Stimulated activated memory B cell treated with anti-CD40 and anti-IgM and Interleukin-4, amounts not matched to agents 10 μg/mL and 1 μg/mL and 100 μg/mL, for 72 hours (primary cell): ENCODE measurements around the gene DLK1.

Source experiments
- ATAC-seq: fragments of 150-1000 bp; cut with Tn5 transposase; 2 replicates; pipeline ENCODE4 v1.10.0; 2021
- H3K27ac Mint-ChIP-seq: one replicate; pipeline ENCODE4 v1.8.0; 2022; ENCODE audit warnings: mild to moderate bottlenecking, mixed read lengths
- H3K27me3 Mint-ChIP-seq: one replicate; pipeline ENCODE4 v1.8.0; 2022; ENCODE audit warnings: mixed read lengths
- H3K36me3 Mint-ChIP-seq: one replicate; pipeline ENCODE4 v1.8.0; 2022; ENCODE audit warnings: mixed read lengths
- H3K4me1 Mint-ChIP-seq: one replicate; pipeline ENCODE4 v1.8.0; 2022; ENCODE audit warnings: mixed read lengths
- H3K4me3 Mint-ChIP-seq: one replicate; pipeline ENCODE4 v1.8.0; 2022; ENCODE audit warnings: mild to moderate bottlenecking, moderate library complexity, mixed read lengths
- H3K9me3 Mint-ChIP-seq: one replicate; pipeline ENCODE4 v1.8.0; 2022; ENCODE audit warnings: mixed read lengths

Gene DLK1

DNA sequence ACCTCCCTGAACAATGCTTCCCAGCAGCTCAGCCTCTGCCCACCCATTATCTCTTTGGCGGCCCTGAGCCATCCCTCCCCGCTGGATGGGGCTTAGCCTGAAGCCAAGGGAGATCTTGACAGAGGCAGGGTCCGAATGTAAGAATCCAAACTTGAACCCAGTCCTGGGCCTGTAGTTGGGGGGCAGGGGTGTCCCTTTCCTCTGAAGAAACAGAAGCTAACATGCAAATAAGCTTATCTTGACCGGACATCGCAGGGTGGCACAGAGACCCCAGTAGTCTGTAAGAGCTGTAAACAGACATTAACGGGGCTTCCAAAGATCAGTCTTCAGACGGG is 6.0 kb downstream of the DLK1 start:
- peaks cover 30% of the 10 kb centered on the region for H3K27me3 Mint-ChIP-seq

DNA sequence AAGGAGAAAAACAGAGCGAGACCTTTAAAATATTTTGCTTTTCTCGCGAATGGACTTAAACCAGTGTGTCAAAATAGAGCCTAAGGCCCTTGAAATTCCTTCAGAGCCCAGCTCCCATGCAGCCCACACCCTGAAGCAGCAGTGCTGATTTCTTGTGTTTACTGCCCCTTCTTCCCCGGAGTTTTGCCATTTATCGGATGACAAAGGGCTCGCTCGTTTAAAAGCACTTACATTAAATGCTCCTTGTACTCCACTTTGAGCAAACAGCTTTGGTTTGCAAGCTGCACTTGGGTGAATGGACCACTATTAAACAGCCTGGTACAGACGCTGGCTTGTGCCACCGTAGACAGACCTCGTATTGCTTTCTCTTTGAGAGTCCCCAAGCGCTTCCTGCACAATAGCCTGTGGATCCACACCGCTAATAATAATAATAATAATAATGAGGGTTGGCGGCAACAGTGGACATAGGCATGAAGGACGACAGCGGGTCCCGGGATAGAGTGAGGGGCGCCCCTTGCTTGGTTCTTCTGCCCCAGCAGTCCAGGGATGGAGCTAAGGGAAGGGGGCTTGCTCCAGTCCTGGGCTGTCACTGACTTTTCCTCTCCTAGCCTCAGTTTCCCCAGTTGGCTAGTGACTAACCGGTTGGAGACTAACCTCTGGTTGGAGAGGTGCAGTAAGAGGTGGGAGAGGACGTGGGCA is 6.6 kb downstream of the DLK1 start:
- H3K9me3 Mint-ChIP-seq = no peaks in the 10 kb centered on the region
- no peak for ATAC-seq
- no peaks in the 10 kb centered on the region for H3K4me1 Mint-ChIP-seq
- H3K27me3 Mint-ChIP-seq = peaks cover 24% of the 10 kb centered on the region
- H3K36me3 Mint-ChIP-seq = no peaks in the 10 kb centered on the region
- no peak overlapping the region for H3K27ac Mint-ChIP-seq
- H3K4me3 Mint-ChIP-seq = no peak overlapping the region

More for the DNA sequence above, 6.0 kb downstream of the DLK1 start:
- Mint-ChIP-seq H3K36me3 (no peaks in the 10 kb centered on the region), H3K4me1 (no peaks in the 10 kb centered on the region), H3K27ac (no peak overlapping the region), H3K9me3 (no peaks in the 10 kb centered on the region), H3K4me3 (no peak overlapping the region)
- no peak for ATAC-seq

- H3K36me3 Mint-ChIP-seq = no peaks in the 10 kb centered on the region
- no peak overlapping the region for H3K4me3 Mint-ChIP-seq
- ATAC-seq = no peak
- H3K9me3 Mint-ChIP-seq = no peaks in the 10 kb centered on the region
- peaks cover 14% of the 10 kb centered on the region for H3K27me3 Mint-ChIP-seq
- H3K27ac Mint-ChIP-seq = no peak overlapping the region
- no peaks in the 10 kb centered on the region for H3K4me1 Mint-ChIP-seq
These were observed 7.6 kb downstream of the DLK1 start for GRCh38 chr14:100734031-100734990.

- no peak overlapping the region for H3K4me3 Mint-ChIP-seq
- no peak for ATAC-seq
These were observed 8.6 kb downstream of the DLK1 start for GRCh38 chr14:100735271-100735670.

DNA sequence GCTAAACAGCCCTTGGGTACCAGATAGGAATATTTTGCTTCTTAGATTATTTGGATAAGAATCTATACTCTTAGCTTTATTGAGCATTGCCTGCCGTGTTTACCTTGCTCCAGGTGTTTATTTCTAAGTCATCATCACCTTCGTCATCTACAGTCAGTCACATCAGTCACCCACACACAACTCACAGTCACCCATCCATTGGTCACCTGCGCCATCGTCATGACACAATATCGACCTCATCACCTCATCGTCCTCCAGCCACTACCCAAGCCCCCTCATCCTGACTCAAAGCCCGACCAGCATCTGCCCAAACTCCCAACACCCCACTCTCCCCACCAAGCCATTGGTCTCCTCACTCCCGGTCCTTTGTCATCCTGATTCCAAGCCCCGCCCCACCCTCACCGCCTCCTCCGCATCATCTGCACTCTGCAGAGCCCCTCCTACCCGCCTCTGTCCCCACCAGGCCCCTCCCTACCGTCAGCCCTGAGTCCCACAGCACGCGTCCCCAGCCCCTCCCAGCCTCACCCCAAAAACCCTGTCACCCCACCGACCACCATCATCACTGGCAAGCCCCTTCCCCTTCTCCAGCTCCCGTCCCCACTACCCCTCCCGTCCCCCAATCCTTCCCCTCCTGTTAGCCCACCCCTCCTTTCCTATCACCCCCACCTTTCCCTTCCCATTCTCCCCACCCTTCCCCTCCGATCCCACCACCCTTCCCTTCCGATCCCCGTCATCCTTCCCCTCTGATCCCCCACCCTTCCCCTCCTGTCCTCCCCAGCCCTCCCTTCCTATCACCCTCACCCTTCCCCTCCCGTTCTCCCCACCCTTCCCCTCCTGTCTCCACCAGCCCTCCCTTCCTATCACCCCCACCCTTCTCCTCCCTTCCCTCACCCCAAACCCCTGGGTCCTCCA is 9.8 kb downstream of the DLK1 start:
- H3K27me3 Mint-ChIP-seq = no peaks in the 10 kb centered on the region
- H3K36me3 Mint-ChIP-seq = no peaks in the 10 kb centered on the region
- no peak for ATAC-seq
- H3K9me3 Mint-ChIP-seq = no peaks in the 10 kb centered on the region
- H3K27ac Mint-ChIP-seq = no peak overlapping the region
- no peaks in the 10 kb centered on the region for H3K4me1 Mint-ChIP-seq
- H3K4me3 Mint-ChIP-seq = no peak overlapping the region

More at GRCh38 chr14:100735271-100735670, 8.6 kb downstream of the DLK1 start:
- H3K36me3 Mint-ChIP-seq = no peaks in the 10 kb centered on the region
- H3K4me1 Mint-ChIP-seq = no peaks in the 10 kb centered on the region
- H3K27me3 Mint-ChIP-seq = peaks cover 4% of the 10 kb centered on the region
- no peaks in the 10 kb centered on the region for H3K9me3 Mint-ChIP-seq
- no peak overlapping the region for H3K27ac Mint-ChIP-seq

GRCh38 chr14:100737526-100737925 is 10.8 kb downstream of the DLK1 start:
- Mint-ChIP-seq H3K27ac (no peak overlapping the region), H3K4me1 (no peaks in the 10 kb centered on the region), H3K36me3 (no peaks in the 10 kb centered on the region), H3K27me3 (no peaks in the 10 kb centered on the region), H3K9me3 (no peaks in the 10 kb centered on the region), H3K4me3 (no peak overlapping the region)
- ATAC-seq = no peak

GRCh38 chr14:100738269-100738691 is 11.6 kb downstream of the DLK1 start:
- H3K9me3 Mint-ChIP-seq = no peaks in the 10 kb centered on the region
- H3K27me3 Mint-ChIP-seq = no peaks in the 10 kb centered on the region
- no peak for ATAC-seq
- H3K27ac Mint-ChIP-seq = no peak overlapping the region
- no peaks in the 10 kb centered on the region for H3K4me1 Mint-ChIP-seq
- H3K4me3 Mint-ChIP-seq = no peak overlapping the region
- H3K36me3 Mint-ChIP-seq = no peaks in the 10 kb centered on the region

DNA sequence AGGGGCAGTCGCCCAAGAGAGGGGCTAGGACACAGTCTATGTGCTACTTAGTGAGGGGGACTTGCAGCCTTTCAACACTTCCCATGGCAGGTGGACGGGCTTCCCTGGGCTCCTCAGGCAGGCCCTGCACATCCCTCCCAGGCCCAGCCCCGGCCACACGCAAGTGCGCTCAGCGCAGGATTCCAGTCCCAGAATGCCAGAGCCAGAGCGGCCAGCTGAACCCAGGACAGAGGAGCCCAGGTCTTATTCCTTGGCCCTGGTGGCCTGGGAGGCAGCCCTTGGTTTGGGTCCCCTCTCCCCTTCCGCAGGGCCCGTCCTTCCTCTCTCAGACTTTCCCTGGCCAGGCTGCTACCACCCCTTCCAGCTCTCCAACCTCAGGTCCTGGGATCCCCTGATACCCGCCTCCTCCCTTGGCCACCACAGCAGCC is 12.0 kb downstream of the DLK1 start:
- Mint-ChIP-seq H3K4me1 (no peaks in the 10 kb centered on the region), H3K36me3 (no peaks in the 10 kb centered on the region), H3K27ac (no peak overlapping the region), H3K9me3 (no peaks in the 10 kb centered on the region), H3K4me3 (no peak overlapping the region), H3K27me3 (no peaks in the 10 kb centered on the region)
- ATAC-seq = no peak

GRCh38 chr14:100739306-100739705 is 12.6 kb downstream of the DLK1 start:
- Mint-ChIP-seq H3K27me3 (no peaks in the 10 kb centered on the region), H3K27ac (no peak overlapping the region), H3K4me1 (no peaks in the 10 kb centered on the region), H3K4me3 (no peak overlapping the region), H3K36me3 (no peaks in the 10 kb centered on the region), H3K9me3 (no peaks in the 10 kb centered on the region)
- no peak for ATAC-seq

DNA sequence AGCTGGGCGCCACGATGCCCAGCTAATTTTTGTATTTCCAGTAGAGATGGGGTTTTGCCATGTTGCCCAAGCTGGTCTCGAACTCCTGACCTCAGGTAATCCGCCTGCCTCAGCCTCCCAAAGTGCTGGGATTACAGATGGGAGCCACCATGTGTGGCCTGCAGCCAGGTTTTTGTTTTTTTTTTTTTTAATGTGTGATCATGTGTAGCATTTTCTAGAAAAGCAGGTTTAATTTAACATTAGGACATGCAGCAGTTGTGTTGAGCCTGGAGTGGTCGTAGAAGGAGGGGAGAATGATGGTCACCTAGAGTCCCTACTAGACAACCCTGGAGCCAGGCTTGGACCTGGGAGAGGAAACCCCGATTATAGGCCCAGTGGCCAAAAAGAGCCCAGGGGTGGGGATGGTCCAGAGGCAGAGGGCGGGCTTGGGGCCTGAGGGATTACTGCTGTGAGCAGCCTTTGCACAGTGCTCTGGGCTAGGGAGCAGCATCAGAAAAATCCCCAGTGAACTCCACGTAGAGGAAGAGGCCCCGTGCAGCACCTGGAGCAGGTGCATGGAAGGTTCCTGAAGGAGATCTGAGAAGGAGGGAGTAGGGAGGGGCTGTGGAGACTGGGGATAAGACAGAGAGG is 13.6 kb downstream of the DLK1 start:
- no peaks in the 10 kb centered on the region for H3K4me1 Mint-ChIP-seq
- ATAC-seq = peak; percentile 10
- no peaks in the 10 kb centered on the region for H3K36me3 Mint-ChIP-seq
- H3K4me3 Mint-ChIP-seq = no peak overlapping the region
- H3K9me3 Mint-ChIP-seq = no peaks in the 10 kb centered on the region
- H3K27me3 Mint-ChIP-seq = no peaks in the 10 kb centered on the region
- H3K27ac Mint-ChIP-seq = no peak overlapping the region

- Mint-ChIP-seq H3K4me1 (no peaks in the 10 kb centered on the region), H3K9me3 (no peaks in the 10 kb centered on the region)
These were observed 14.2 kb downstream of the DLK1 start for GRCh38 chr14:100740929-100741328.

GRCh38 chr14:100741966-100742365 is 15.3 kb downstream of the DLK1 start:
- ATAC-seq = no peak
- Mint-ChIP-seq H3K4me3 (no peak overlapping the region), H3K27ac (no peak overlapping the region), H3K27me3 (no peaks in the 10 kb centered on the region), H3K36me3 (no peaks in the 10 kb centered on the region), H3K4me1 (no peaks in the 10 kb centered on the region), H3K9me3 (no peaks in the 10 kb centered on the region)

More at GRCh38 chr14:100740929-100741328, 14.2 kb downstream of the DLK1 start:
- Mint-ChIP-seq H3K27ac (no peak overlapping the region), H3K4me3 (no peak overlapping the region), H3K27me3 (no peaks in the 10 kb centered on the region), H3K36me3 (no peaks in the 10 kb centered on the region)
- no peak for ATAC-seq

DNA sequence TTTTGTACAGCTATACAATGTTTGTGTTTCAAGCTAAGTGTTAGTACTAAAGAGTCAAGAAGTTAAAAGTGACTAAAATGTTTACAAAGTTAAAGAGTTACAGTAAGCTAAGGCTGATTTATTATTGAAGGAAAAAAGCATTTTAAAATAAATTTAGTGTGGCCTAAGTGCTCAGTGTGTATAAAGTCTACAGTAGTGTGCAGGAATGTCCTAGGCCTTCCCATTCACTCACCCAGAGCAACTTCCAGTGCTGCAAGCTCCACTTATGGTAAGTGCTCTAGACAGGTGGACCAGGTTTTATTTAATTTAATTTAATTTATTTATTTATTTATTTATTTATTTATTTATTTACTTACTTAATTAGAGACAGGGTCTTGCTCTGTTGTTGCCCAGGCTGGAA is 19.6 kb downstream of the DLK1 start:
- Mint-ChIP-seq H3K9me3 (no peaks in the 10 kb centered on the region), H3K27ac (no peak overlapping the region), H3K27me3 (no peaks in the 10 kb centered on the region), H3K36me3 (no peaks in the 10 kb centered on the region), H3K4me1 (no peaks in the 10 kb centered on the region), H3K4me3 (no peak overlapping the region)
- no peak for ATAC-seq

DNA sequence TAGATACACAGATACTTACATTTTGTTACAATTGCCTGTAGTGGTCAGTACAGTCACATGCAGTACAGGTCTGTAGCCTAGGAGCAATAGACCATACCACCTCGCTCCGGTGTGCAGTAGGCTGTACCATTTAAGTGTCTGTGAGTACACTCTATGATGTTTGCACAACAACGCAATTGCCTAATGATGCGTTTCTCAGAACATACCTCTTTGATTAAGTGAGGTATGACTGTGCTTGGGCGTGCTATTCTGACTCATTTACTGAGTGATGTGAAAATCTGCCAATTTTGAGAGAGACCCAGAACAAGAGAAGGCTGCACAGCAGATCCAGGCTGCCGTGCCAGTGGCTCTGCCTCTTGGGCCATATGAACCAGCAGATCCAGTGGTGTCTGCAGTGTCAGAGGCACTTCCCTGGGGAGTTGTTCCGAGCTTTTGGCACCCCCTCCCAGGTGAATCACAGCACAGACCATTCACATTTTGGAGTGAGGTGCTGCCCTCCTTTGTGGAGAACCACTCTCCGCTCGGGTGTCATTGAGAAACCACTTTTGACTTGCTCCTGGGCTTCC is 20.4 kb downstream of the DLK1 start:
- Mint-ChIP-seq H3K36me3 (no peaks in the 10 kb centered on the region), H3K9me3 (no peaks in the 10 kb centered on the region), H3K4me3 (no peak overlapping the region), H3K4me1 (no peaks in the 10 kb centered on the region), H3K27me3 (no peaks in the 10 kb centered on the region), H3K27ac (no peak overlapping the region)
- ATAC-seq = no peak
